Vagina (tissue), 2 donors: ENCODE data around the gene MARK3. TPM values are rescaled to one million over a fixed set of nuclear protein-coding genes. Genes with fewer than 3 reads are reported as not detected.
A peak's percentile ranks its signal among the peaks of the same experiment; 100 is the strongest.

Source experiments
- DNase-seq, 2 donors: peaks; one replicate each; pipeline ENCODE4 v3.0.0-alpha.2; 2017; ENCODE audit errors: extremely low spot score in 2 of 2
- H3K27ac ChIP-seq: fragments of 200-600 bp; sonication (generic); one replicate; pipeline ENCODE4 v1.5.1; 2019
- H3K27me3 ChIP-seq: fragments of 200-600 bp; sonication (generic); one replicate; pipeline ENCODE4 v1.5.1; 2019
- H3K36me3 ChIP-seq, 2 donors: fragments of 200-600 bp; sonication (generic); one replicate each; pipeline ENCODE4 v1.5.1; 2017 to 2019
- H3K4me1 ChIP-seq: fragments of 200-600 bp; sonication (generic); one replicate; pipeline ENCODE4 v1.5.1; 2019
- H3K4me3 ChIP-seq, 2 donors: fragments of 200-600 bp; sonication (generic); 1 replicate in 1 of 2; 2 replicates in 1 of 2; pipeline ENCODE4 v1.5.1; 2016 to 2019
- H3K9me3 ChIP-seq: fragments of 200-600 bp; sonication (generic); one replicate; pipeline ENCODE4 v1.5.1; 2019
- CTCF ChIP-seq, 3 experiments: fragments of 450-650 bp in 2 of 3; fragments of 200-600 bp in 1 of 3; sonication (generic) in 1 of 3; IDR thresholded peaks; one replicate each; pipeline ENCODE4 v1.5.1; 2017 to 2019; ENCODE audit warnings: antibody characterized with exemption in 3 of 3, mild to moderate bottlenecking in 2 of 3, moderate library complexity in 2 of 3
- POLR2A ChIP-seq, 2 donors: fragments of 450-650 bp; IDR thresholded peaks; one replicate each; pipeline ENCODE4 v1.6.1; 2017; ENCODE audit warnings: antibody characterized with exemption in 2 of 2, mild to moderate bottlenecking in 2 of 2, moderate library complexity in 2 of 2
- POLR2AphosphoS5 ChIP-seq, 2 donors: sonication (generic); formaldehyde crosslinking; IDR thresholded peaks; one replicate each; pipeline ENCODE4 v1.9.0; 2017; ENCODE audit warnings: antibody characterized with exemption in 2 of 2, mild to moderate bottlenecking in 2 of 2, low read depth in 1 of 2; ENCODE audit not compliant: insufficient read depth in 1 of 2
- intact Hi-C: fragments of 100-400 bp; cut with DNase I; formaldehyde crosslinking; loops from one replicate; pipeline ENCODE4 v1.15.1; 2023
- total RNA-seq: library from RNA; depleted of rRNA; stranded (reverse); fragments of >200 nt; gene quantifications from one replicate; pipeline ENCODE4 v1.2.3, GENCODE V29; 2016

Gene MARK3
- total RNA-seq, 1 donor from 2014 or later: 77.6 TPM

- no peaks in the 10 kb centered on the region for H3K9me3 ChIP-seq
- H3K27me3 ChIP-seq: no peaks in the 10 kb centered on the region
- peaks cover 52% of the 10 kb centered on the region for H3K4me1 ChIP-seq
- no peak for DNase-seq
- intact Hi-C loops: no loop called here
- no peak for TF ChIP-seq CTCF (IDR thresholded peaks at IDR 0.05)
- no peak for TF ChIP-seq POLR2A (IDR thresholded peaks at IDR 0.05)
- no peak for TF ChIP-seq POLR2AphosphoS5 (IDR thresholded peaks at IDR 0.05; ENCODE audit: insufficient read depth in 1 of 2, low read depth in 1 of 2)
- no peak overlapping the region for H3K4me3 ChIP-seq
- no peaks in the 10 kb centered on the region for H3K36me3 ChIP-seq
- H3K27ac ChIP-seq: no peak overlapping the region
Observed at GRCh38 chr14:103514596-103515421, 129.6 kb downstream of the MARK3 start.

- intact Hi-C loops: no loop called here
- no peak for DNase-seq
- no peak overlapping the region for H3K27ac ChIP-seq
Observed at GRCh38 chr14:103516426-103517173, 131.4 kb downstream of the MARK3 start.

GRCh38 chr14:103517174-103517566 is 132.0 kb downstream of the MARK3 start:
- no peaks in the 10 kb centered on the region for H3K27me3 ChIP-seq
- no peak overlapping the region for H3K27ac ChIP-seq
- TF ChIP-seq POLR2AphosphoS5 (IDR thresholded peaks at IDR 0.05; ENCODE audit: insufficient read depth in 1 of 2, low read depth in 1 of 2) (no peak), POLR2A (IDR thresholded peaks at IDR 0.05) (no peak), CTCF (IDR thresholded peaks at IDR 0.05) (no peak)
- no peaks in the 10 kb centered on the region for H3K9me3 ChIP-seq
- H3K36me3 ChIP-seq: no peaks in the 10 kb centered on the region
- no peak overlapping the region for H3K4me3 ChIP-seq
- intact Hi-C loops: no loop called here
- peaks cover 68% of the 10 kb centered on the region for H3K4me1 ChIP-seq
- no peak for DNase-seq

More at GRCh38 chr14:103516426-103517173, 131.4 kb downstream of the MARK3 start:
- Histone ChIP-seq H3K4me3 (no peak overlapping the region), H3K4me1 (peaks cover 63% of the 10 kb centered on the region), H3K9me3 (no peaks in the 10 kb centered on the region), H3K27me3 (no peaks in the 10 kb centered on the region), H3K36me3 (no peaks in the 10 kb centered on the region)
- TF ChIP-seq POLR2AphosphoS5 (IDR thresholded peaks at IDR 0.05; ENCODE audit: insufficient read depth in 1 of 2, low read depth in 1 of 2): no peak
- no peak for TF ChIP-seq CTCF (IDR thresholded peaks at IDR 0.05)
- TF ChIP-seq POLR2A (IDR thresholded peaks at IDR 0.05): no peak

- H3K36me3 ChIP-seq: no peaks in the 10 kb centered on the region
- H3K4me3 ChIP-seq: no peak overlapping the region
- TF ChIP-seq POLR2AphosphoS5 (IDR thresholded peaks at IDR 0.05; ENCODE audit: insufficient read depth in 1 of 2, low read depth in 1 of 2): no peak
- TF ChIP-seq POLR2A (IDR thresholded peaks at IDR 0.05): no peak
- no peak for TF ChIP-seq CTCF (IDR thresholded peaks at IDR 0.05)
- H3K27me3 ChIP-seq: no peaks in the 10 kb centered on the region
- peaks cover 65% of the 10 kb centered on the region for H3K4me1 ChIP-seq
- peak overlapping the region; percentile 90 for H3K27ac ChIP-seq
- intact Hi-C loops: no loop called here
- DNase-seq: no peak
- no peaks in the 10 kb centered on the region for H3K9me3 ChIP-seq
Observed at GRCh38 chr14:103517721-103518421, 132.7 kb downstream of the MARK3 start.
